ENCODE measurements around the gene ACVR1.

ACVR1 gene

DNA sequence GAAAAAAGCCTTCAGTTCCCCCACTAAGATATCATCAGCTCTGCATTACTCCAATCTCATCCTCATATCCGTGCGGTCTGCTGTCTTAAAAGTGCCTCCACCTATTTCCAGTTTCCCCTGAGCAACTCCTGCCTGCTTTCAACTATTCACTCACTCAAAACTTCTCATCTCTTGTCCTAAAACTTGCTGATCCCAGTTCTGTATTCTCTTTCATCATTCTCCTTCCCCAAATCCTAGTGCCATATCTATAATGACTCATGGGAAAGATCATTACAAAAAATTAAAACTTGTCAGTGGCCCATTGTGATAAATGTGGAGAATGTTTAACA lies 20.0 kb downstream of the ACVR1 start:
- no peak for DNase-seq (ENCODE audit: low read depth in 2 of 2)

DNA sequence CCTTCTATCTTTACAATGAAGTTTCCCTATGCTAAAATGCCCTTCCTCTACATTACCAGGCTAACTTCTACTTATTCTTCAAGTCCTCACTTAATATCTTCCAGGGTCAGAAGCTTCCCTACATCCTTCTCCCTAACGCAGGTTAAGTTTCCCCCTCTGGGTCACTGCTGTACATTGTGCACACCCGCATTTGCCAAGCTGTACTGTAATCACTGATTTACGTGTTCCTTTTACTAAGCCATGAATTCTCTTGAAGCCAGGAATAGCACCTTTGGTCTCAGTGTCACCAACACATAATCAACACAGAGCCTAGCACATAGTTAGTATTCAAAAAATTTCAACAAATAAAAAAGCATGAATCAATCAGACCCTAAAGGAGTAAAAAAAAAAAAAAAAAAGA lies 22.3 kb downstream of the ACVR1 start:
- no peak for DNase-seq (ENCODE audit: low read depth in 2 of 2)

DNA sequence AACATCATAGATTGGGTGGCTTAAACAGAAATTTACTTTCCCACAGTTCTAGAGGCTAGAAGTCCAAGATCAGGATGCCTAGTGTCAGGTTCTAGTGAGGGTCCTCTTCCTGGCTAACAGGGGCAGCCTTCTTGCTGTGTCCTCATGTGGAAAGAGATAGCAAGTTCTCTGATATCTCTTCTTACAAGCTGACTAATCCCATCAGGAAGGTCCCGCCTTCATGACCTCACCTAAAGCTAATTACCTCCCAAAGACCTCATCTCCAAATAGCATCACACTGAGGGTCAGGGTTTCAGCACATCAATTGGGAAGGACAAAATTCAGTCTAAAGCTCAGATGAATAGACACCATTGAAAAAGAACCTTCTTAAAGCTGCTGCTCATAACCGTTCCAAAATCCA lies 22.9 kb downstream of the ACVR1 start:
- DNase-seq (ENCODE audit: low read depth in 2 of 2): no peak

DNA sequence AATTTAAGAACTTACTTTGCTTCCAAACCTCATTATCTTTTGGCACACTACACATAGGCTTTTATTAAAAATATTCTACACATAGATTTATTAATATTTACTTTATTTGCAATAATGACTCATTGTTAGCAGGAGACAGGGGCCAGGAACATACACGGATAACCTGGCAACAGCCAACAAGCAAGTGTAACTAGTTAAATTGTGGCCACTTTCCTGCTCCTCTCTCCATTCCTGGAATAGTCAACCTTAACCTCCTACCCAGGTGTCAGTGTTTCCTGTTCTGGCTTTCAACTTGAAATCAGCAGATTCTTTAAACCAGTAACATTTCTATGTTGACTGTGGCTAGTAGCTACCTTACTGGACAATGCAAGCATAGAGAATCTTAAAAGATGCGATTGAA lies 26.5 kb downstream of the ACVR1 start:
- DNase-seq (ENCODE audit: low read depth in 2 of 2): no peak

DNA sequence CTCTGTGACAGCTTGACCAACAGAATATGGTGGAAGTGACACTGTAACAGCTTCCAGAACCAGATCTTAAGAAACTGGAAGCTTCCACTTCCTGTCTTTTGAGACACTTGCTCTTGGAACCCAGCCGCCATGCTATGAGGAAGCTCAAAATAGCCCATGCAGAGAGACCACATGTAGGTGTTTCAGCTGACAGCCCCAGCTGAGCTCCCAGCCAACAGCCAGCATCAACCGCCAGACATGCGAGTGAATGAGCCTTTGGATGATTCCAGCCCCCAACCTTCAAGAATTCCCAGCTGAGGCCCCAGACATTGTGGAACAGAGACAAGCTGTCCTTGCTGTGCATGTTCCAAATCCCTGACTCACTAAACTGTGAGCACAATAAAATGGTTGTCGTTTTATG lies 27.9 kb downstream of the ACVR1 start:
- no peak for DNase-seq (ENCODE audit: low read depth in 2 of 2)

DNA sequence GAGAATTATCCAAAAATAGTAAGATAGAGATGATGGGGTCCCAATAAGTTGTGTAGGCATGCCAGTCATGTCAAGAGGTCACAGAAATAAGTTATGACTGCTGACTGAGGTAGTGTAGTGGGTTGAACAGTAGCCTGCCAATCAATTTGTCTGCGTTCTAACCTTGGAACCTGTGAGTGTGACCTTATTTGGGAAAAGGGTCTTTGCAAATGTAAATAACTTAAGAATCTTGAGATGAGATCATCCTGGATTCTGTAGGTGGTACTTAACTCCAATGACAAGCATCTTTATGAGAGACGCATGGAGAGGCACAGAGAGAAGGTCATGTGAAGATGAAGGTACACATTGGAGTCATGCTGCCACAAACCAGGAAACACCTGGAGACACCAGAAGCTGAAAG lies 31.0 kb downstream of the ACVR1 start:
- DNase-seq (ENCODE audit: low read depth in 2 of 2): no peak

DNA sequence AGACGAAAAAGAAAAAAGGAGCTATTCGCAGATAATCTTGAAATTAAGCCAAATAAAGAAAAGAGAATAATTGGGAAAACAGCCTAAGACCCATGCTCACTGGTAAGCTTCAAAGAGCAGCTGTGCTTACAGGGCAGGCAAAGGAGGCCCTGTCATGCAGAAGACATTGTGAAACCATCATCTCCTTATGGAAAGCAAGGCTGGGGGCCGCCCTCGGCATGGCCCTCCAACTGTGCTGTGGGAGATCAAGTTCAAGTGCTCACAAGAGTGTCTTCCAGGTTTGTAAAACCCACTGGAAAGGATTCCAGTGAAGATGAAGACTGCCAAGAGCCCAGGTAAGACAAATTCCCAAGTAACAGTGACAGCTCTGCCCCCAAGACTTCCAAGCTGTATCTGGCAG lies 32.2 kb downstream of the ACVR1 start:
- no peak for DNase-seq (ENCODE audit: low read depth in 2 of 2)

DNA sequence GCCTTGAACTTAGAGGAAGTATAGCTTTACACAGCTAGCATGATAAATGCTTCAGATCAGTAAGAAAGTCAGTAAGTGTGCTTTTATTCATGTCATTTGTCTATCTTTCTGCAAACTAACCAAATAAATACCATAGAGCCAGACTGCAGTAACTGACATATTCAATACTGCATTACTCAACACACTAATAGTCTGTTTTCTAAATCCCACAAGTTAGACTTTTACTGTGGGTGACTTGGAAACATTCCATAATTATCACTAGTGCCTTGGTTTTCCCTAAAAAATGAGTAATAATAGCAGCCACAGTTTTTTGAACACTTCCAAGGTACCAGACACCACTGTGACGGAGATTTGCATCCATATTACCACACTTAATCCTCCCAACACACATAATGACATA lies 33.0 kb downstream of the ACVR1 start:
- DNase-seq (ENCODE audit: low read depth in 2 of 2): no peak

DNA sequence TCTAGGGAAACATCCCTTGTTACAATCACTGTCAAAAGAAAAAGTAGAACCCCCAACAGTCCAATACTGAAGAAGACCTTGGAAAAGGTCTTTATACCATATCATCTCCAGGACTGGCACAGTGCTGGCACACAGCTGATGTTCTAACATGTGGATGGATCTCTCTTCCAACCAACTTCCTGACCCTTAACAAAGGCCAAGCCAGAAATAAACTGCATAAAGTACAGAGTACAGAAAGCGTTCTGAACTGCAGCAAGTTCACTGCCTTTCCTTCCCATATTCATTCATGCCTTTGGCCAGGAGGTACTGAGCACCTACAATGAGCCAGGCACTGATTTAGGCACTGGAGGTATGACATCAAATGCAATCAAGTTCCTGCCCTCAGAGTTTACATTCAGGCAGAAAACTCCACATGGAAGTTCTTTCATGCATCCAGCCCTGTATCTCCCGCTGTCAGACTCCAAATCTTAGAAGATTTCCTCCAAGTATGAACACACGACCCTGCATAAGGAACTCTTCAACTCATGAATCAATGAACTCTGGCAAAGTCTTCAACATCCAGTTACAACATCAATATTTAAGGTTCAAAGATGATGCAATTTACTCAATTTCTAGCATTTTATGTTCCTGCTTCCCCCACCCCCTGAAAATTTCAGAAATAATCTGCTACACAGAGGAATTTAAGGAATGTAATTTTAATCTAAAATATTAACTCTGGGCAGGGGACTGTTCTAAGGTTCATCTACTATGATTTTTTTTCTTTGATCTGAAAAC lies 33.8 kb downstream of the ACVR1 start:
- no peak for DNase-seq (ENCODE audit: low read depth in 2 of 2)

DNA sequence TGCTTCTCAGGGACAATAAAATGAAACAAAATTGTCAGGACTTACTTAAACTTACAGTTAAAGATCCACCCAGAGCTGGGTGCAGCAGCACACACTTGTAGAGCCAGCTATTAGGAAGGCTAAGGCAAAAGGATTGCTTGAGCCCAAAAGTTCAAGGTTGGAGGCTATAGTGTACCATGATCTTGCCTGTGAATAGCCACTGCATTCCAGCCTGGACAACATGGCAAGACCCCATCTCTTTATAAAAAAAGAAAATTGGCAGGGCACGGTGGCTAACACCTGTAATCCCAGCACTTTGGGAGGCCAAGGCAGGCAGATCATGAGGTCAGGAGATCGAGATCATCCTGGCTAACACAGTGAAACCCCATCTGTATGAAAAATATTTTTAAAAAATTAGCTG lies 34.6 kb downstream of the ACVR1 start:
- no peak for DNase-seq (ENCODE audit: low read depth in 2 of 2)

DNA sequence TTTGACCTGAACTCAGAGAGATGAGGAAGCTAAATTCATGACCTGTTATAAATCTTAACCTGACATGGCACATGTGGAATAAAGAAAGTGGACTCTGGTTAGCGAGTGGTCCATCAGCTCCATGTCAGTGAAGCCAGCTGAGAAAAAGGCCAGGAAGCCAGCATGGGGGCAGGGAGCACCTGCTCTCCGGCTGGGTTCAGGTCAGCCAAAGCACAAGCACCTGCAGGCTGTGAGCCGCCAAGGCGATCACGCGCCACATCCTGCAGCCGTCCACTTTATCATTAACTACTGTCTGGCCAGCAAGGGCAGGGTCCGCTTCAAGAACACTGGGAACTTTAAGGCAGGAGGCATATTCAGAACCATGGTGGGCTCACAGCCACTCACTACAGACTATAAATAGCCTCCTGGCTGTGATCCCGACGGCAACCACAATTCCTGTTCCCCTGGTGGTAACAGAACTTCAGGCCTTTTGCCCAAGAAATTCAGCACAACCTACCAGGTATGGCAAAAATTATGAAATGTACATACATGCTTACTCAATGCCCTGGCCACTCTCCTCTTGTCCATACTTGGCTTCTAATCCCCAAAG lies 35.5 kb downstream of the ACVR1 start:
- no peak for DNase-seq (ENCODE audit: low read depth in 2 of 2)

DNA sequence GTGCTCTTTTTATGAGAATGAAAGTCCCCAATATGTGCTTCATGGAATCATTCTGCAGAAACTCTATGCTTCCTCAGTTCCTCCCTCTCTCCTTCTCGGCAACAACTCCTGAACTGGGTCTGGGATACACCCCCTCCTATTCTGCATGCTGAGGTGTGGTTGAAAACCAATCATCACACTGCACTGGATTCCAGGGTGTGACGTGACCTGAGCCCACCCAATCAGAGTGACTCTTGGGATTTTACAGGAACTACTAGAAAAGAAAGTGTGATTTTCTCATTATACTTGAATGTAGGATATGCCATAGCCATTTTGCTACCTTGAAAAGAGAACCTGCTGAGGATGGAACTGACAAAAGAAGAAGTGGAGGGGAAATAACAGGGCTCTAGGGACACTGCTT lies 36.3 kb downstream of the ACVR1 start:
- no peak for DNase-seq (ENCODE audit: low read depth in 2 of 2)

DNA sequence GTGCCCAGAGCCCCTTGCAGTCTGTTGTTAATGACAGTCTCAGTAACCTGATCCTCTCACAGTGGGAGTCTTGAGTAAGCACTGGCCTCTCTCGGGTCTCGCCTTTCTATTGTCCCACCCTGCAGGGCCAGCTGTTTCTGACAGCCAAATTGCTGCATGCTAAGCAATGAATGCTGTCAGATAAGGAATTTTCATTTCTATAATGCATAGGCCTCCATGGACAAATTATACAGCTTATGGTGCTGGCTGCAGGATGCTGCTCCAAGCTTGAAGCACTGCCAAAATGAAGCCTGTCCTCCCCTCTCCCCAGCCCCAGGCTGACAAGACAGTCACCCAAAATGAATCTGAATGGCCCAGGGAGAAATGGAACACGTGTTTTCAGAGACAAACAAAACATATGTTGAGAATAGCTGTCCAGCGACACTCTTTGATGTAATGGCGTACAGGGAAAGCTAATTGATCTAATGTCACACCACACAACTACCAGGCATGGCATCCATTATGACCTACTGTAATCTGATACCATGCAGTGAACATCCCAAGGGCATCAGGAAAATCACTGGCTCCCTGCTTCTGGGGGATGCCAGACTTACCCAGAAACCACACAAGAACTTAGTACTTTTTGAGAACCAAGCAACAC lies 36.8 kb downstream of the ACVR1 start:
- DNase-seq (ENCODE audit: low read depth in 2 of 2): peak in 1 of 2 experiments; percentile 55

DNA sequence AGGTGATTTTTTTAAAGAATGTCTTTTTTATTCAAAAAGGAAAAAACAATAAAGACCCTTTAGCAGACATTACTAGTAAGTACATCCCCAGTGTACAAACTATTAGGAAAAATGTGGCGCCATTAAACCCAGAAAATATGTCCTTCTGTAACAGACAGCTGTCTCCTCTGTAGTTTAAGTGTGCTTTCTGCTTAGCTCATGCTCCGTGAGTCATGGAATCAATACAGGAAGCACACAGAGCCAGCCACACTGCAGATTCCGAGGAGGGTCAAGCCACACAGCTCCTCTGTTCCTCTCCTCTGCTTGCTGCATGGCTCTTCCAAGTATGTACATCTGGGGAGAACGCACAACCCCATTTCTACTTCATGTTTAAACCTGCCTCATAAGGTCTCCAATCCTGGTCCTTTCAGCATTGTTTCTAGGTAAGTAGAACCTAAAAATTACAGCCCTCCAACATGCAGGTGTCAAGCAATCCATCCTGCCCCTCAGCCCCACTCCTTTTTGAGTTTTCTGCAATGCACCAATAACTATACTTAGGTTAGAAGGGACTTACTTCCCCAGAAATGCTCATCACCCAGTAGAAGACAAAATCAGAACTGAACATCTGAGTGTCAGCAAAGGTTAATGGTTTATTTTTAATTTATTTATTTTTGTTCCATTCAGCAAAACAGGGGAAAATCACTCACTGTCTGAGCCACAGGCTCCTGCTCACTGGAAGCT lies 37.5 kb downstream of the ACVR1 start:
- peak in 1 of 2 experiments; percentile 66 for DNase-seq (ENCODE audit: low read depth in 2 of 2)

DNA sequence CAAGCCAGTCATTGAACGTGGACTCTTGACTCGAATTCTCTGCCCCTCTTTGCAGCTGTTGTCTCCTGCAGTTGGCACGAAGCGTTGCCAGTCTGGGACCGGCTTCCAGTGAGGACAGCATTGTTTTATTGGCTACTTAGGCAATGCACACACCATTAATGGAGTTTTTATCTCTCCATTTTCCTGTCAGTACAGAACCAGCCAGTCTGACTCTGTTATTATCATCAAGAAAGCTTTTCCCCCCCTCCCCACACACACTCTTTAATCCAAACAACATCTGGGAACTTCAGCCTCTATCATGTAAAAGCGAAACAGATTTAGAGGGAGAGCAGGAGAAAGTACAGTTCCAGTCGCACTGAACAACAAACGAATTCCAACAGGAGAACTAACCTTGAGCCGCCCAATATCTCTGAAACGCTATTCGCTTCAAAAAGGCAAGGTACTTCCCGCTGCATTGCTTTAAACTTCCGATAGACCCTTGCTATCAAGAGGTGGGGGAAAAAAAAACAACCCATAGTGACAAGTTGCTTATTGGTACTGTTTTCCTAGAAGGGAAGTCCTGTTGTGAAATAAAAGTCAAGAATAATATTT lies 38.2 kb downstream of the ACVR1 start:
- DNase-seq (ENCODE audit: low read depth in 2 of 2): no peak

DNA sequence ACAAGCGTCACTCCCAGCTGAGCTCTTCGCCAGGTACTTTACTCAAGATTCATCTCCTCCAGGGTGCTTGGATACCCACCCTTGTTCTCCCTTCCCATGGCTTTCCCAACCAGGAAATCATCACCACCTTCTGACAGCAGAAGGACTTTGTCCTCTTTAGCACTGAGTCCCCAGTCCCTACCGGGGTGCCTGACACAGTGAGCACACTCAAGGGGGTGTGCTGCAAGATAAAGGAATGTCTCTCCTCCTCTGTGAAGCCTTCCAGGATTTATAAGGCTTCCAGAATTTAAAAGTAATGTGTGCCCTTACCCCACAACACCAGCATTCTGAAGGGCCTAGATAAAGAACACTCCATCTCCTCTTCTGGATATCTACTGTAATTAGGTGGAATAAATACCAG lies 39.6 kb downstream of the ACVR1 start:
- no peak for DNase-seq (ENCODE audit: low read depth in 2 of 2)

DNA sequence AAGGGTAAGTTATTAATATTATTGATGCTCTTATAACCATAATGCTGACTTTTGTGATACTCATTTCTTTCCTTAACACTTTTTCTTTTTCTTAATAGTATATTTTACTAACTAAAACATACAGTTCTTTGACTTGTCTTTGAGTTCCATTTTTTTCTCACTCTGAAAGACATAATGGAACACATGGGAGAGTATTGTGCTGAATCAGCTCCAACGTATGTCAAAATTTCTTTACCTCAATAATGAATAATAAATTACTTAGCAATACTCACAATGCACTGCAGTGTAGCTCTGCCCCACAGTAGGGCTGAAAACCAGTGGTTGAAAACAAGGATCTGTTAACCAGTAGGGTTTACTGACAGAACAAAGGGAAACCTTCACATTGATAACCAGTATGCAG lies 40.7 kb downstream of the ACVR1 start:
- DNase-seq (ENCODE audit: low read depth in 2 of 2): no peak

DNA sequence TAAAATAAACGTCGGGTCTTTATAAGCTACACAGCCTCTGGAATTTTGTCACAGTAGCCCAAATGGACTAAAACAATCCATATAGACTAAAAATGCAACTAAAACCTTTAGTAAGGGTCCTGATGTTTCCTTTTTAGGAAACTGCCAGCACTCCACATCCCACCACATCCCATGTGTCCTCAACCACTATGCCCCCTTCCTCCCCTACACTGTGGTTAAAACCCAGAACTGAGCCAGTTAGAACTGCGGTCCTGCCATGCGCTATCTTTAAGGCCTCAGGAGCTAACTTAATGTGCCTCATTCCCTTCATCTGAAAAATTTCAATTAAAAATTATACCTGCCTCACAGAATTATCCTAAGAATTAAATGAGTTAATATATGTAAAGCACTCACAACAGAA lies 41.1 kb downstream of the ACVR1 start:
- DNase-seq (ENCODE audit: low read depth in 2 of 2): no peak

DNA sequence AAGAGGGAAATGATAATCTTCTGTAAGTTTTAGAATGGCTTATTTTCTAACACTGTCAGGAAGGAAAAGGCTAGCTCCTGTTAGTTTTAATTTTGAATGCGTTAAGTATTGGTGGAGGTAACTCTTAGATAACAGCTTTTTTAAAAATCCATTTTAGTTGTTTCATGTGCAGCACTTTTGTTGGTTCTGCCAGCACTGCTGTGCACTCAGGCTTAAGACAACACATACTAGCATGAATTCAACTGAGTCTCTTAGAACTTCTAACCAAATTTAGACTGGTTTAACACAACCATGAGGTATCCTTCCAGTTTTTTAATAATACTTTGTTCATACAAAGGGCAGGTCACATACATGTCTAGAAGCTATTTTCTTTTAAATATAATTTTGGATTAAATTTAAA lies 42.4 kb downstream of the ACVR1 start:
- no peak for DNase-seq (ENCODE audit: low read depth in 2 of 2)

DNA sequence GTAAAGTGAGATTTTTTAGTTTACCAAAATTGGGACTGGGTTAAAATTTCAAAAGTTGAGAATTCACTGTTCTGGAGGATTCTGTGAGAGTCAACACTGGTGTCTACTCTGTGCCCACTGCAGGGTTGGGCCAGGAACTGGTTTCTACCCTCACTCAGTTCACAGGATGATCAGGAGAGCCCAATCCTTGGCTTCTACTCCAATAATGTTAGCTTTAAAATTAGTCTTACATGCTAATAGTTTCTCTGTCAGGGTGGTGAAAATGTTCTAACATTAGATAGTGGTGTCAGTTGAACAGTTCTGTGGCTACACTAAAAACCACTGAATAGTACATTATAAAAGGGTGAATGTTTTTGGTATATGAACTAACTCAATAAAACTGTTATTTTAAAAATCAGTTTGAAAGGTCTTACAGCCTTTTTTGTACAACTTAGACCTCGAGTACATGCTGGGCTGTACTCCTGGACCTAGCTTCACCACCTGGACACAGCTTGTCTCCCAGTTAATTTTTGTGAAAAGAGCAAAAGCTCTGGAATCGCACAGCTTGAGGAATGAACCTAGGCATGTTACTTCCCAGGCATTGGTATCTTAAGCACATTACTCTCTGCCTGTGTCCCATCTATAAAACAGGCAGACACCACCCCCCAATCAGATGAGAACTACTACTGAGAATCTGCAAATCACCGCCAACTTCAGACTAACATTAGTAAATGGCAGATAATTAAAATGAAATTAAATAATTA lies 44.4 kb downstream of the ACVR1 start:
- DNase-seq (ENCODE audit: low read depth in 2 of 2): no peak

DNA sequence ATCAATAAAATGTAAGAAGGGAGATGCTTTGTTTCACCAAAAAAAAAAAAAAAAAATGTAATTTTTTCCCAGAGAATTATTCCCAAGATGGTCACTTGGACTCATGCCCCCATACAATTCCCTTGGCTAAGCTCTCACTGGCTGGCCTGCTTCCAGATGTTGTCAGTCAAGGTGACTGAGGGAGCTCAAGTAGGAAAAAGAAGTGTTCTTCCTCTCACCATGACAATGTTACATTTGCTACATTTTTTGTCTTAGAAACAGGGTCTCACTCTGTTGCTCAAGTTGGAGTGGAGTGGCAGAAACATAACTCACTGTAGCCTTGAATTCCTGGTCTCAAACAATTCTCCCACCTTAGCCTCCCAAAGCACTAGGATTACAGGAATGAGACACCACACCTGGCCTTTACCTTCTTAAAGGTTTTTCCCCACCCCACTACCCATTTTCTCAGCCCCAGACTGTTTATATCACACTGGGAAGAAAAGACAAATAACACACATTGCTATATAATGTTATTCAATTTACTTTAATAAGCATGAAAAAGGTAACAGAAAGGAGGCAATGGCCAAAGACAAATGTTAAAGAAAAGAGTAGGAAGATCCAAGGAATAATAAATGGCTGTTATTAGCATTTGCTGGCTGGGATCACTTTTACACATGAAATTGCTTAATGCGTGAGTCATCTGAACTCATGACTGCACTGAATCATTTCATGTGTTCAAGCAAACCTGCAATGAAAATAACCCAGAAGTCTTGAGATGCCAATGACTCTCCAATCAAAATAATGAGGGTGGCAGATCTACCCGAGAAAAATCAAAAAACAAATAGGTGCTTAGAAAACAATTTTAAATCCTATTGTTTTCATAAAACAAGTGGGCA lies 45.2 kb downstream of the ACVR1 start:
- peak; percentile 76 to 80 for DNase-seq (ENCODE audit: low read depth in 2 of 2)

Data from fibroblast of skin of left quadriceps (primary cell).